GM21723 (cell line): Measurements from ENCODE around the gene GLRX3.

ENCODE experiments used
- ATAC-seq: cut with Tn5 transposase; IDR thresholded peaks from one replicate; pipeline ENCODE4 v1.9.1; 2021; ENCODE audit warnings: mild to moderate bottlenecking, moderate library complexity; ENCODE audit not compliant: unreplicated experiment

The GLRX3 gene

DNA sequence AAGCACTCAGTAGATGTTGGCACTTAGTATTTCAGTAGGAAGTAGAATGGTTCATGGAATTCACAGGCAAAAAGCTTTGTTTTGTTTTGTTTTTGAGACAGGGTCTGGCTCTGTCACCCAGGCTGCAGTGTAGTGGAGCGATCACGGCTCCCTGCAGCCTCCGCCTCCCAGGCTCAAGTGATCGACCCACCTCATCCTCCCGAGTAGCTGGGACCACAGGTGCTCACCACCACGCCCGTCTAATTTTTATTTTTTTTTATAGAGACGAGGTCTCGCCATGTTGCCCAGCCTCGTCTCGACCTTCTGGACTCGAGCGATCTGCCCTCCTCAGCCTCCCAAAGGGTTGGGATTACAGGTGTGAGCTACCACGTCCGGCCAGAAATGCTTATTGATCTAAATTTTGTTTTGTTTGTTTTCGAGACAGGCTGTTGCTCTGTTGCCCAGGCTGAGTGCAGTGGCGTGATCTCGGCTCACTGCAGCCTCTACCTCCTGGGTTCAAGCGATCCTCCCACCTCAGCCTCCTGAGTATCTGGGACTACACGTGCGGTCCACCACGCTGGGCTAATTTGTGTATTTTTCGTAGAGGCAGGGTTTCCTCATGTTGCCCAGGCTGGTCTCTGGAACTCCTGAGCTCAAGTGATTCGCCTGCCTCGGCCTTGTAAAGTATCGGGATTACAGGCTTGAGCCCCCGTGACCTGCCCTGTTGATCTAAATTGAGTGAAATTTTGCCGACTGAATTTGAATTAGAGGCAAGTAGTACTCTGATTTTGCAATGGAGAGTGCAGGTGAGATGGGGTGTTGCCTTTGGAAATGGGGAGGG is 1.7 kb downstream of the GLRX3 start:
- no peak for ATAC-seq

DNA sequence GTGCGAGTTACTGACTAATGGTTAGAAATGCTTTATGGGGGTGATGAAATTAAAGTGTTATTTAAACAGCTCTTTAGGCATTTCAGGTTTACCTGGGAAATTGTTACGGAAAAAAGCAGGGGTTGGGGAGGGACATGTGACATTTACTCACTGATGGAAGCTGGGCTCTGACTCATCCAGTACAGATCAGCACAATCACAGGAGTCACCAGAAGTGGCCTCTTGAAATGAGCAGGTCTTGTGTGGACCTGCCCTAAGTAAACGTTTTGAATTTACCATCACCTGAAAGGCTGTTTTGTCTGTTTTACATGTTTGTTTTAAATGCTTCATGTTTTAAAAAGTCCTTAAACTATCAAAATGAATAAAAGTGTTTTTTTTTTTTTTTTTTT is 2.3 kb downstream of the GLRX3 start:
- no peak for ATAC-seq

DNA sequence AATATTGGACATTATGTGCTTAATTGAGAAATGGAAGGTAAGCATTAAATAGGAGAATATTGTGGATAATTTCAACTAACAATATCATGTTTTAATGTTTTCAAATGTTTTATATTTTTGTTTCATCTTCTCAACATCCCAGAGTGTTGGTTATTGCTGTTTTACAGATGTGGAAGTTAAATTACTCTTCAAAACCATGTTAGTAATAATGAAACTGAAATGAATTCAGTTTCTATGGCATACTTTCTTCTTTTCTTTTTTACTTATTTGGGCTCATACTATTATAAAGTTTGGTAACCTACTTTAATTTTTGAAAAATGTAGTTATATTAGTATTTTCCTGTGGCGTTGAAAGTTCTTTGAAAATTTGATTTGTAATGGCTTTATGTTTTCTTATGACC is 4.2 kb downstream of the GLRX3 start:
- ATAC-seq, result no peak

DNA sequence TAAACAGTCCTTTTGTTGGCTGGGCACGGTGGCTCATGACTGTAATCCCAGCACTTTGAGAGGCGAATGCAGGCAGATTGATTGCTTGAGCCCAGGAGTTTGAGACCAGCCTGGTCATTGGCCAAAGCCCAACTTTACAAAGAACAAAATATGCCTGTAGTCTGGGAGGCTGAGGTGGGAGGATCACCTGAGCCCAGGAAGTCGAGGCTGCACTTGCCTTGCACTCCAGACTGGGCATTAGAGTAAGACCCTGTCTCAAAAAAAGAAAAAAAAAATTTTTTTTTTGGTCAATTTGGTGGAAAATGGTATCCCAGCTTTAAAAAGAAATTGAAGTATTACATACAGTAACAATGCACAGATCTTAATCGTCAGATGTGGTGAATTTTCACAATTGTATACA is 4.8 kb downstream of the GLRX3 start:
- no peak for ATAC-seq

DNA sequence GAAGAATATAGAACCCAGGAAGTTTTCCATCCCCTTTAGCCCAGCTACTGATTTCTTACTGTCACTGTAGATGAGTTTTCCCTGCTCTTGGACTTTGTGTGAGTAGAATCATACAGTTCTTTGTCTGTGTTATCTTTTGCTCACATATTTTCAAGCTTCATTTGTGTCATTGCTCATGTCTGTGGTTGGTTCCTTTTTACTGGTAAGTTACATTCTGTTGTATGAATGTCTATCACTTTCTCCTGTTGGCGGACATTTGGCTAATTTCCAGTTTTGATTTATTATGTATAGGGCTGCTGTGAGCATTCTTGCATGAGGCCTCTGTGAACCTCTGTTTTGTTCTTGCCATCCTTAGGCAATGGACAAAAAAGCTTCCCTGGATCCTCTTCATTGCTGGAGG is 5.3 kb downstream of the GLRX3 start:
- peak; percentile 33 for ATAC-seq

DNA sequence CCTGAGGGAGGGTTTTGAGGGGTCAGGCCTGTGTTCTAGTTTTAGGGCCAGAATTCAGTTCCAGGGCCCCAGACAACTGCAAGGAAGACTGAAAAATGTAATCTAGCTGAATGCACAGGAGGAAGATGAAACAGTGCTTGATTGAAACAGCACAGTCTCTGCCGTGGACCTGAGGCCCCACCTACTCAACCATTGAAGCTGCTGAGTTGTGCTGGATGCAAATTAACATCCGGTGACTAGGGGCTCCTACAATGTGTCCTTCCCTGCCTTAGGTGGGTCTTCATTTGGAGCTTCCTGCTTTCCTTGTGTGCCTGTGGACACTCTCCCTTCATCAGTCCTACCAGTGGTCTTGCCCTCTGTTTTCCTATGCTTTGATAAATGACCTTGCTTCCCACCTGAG is 5.7 kb downstream of the GLRX3 start:
- ATAC-seq, result peak; percentile 81

DNA sequence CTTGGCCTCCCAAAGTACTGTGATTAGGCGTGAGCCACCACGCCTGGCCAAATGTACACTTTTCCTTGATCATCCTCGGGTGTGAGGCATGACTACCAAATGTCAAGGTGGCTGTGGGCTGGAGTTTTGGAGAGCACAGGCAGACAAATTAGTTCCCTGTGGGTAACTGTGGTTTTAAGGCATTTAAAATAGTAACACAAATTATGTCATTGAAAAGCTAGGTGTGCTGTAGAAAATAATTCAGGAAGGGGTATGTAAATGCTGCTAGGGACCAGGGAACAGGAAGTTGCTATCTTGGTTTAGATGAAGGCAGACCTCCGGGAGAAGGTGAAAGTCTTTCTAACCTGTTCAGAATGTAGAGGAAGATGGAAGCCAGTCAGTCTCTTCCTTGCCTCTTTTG is 9.9 kb downstream of the GLRX3 start:
- no peak for ATAC-seq

DNA sequence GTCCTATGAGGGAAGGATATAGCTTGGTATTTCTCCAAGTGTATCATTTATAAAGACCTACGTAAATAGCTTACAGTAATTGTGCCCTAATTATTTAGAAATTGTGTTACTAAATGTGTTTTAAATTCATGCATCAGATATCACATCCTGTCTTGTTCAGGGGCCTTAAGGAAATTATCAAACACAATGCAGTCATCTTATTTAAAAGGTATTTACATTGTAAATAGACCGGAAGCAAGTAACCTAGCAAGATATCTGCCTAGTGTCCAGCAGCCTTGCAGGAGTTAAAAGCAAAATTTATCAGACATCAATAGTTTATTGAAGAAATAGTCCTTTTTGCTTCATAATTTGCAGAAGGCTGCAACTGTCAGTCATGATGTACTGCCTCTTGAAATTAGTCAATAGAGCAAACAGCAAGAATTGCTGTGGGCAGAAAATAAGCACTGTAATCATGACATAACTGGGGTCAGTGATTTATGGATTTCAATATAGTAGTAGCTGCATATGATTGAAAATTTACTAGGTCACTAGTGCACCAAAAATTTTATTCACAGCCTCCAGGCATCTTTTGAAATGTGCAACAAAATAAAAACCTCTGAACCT is 23.1 kb downstream of the GLRX3 start:
- ATAC-seq, result no peak

DNA sequence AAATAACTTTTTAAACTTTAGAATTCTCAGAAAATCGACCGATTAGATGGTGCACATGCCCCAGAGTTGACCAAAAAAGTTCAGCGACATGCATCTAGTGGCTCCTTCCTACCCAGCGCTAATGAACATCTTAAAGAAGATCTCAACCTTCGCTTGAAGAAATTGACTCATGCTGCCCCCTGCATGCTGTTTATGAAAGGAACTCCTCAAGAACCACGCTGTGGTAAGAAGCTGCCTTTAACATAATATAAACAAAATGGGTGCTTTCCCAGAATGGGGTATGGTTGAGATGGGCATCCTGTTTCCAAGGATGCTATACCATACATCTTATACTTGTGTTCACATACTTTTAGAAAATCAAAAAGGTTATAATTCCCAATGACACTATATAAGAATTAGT is 24.6 kb downstream of the GLRX3 start:
- ATAC-seq, result peak; percentile 70

DNA sequence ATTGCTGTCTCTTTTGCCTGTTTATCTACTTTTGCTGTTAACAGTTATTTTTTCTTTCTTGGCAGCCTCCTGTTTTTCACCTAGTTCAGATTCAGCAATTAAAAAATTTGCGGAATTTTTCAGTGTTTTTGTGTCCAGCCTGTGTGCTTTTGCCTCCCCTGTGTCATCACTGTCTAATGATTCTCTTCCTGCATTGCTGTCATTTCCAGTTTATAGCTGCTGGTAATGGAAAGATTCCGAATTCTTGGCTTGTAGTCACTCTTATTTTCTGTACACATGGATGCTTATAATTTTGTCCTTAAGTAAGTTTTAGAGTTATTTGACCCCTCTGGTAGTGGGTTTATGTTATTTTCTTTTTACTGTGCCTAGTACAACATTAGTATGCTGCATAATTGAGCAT is 25.1 kb downstream of the GLRX3 start:
- no peak for ATAC-seq

DNA sequence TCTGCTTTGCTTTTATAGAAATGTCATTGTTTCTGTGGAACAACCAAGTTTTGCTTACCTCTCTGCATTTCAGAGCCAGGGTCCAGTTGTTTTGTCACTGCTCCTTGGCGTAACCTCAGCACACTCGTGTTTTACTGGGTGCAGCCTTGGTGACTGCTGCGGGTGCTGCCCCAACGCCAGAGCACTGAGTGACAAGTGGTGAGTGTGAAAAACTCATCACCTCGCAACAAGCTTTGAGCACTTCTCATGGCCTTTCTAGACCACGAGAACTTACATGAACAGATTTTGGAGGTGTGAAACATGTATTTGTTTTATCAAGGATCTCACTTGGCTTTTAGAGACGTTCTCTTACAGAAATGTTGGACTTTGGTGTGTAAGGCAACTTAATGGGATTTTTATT is 31.0 kb downstream of the GLRX3 start:
- no peak for ATAC-seq

DNA sequence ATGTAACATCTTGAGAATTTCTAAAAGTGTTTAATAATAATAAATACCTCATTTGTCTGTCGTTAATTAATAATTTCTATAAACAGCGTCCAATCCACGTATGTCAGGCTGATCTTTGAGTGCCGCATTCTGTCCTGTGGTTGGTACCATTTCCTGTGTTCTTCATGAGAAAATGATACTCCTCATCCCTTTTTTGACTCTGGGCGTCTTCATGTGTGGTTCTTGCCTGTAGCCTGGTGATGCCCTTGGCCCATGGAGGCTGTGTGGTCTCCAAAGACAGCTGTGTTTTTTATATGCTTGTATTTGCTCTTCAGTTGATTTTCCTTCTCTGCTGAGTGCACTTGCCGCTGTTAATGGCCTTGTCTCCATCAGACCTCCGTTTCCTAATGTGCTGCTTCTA is 31.5 kb downstream of the GLRX3 start:
- no peak for ATAC-seq

DNA sequence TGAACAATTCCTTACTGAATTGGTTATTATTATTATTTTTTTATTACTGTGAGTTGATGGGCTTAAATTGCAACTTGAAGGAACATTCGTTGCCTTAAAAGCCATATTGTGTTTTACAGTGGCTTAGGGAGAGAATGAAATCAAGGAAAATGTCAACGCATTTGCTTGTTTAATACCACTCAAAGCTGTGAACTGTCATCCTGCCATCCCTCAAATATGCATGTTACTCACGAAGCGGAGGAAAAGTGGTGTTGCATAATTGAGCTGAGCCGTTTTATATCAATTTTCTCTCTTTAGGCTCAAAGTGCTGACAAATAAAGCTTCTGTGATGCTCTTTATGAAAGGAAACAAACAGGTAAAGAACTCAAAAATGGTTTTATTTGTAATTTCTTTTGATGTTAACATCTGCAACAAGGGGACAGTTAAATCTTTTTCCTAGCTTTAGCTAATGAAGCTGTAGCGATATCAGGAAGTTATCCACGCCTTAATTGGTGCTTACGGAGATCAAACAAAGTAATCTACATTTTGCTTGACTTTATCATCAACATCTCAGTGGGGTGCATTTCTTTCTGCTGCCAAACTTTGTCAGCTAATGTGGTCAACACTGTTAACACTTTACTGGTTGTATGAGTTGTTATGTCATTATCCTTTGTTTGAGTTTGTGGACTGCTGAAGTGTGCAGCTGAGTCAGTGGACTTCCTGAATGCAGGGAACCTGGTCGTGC is 33.1 kb downstream of the GLRX3 start:
- no peak for ATAC-seq

DNA sequence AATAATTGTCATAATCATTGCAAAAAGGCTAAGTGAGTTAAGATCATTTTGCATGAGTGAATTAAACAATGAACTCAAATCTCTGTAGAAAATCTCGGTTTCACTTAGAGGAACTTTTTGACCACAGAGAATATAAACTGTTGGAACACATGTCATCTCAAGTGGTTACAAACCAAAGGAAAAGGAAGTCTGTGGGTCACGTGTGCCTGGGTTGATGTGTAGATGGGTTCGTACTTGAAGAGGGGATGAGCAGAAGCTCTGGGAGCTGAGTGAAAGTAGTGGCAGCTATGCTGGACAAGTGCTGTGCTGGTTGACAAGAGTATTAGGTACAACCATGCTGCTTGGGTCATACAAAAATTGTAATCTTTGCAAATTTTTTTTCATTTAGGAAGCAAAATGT is 35.0 kb downstream of the GLRX3 start:
- peak; percentile 67 for ATAC-seq

DNA sequence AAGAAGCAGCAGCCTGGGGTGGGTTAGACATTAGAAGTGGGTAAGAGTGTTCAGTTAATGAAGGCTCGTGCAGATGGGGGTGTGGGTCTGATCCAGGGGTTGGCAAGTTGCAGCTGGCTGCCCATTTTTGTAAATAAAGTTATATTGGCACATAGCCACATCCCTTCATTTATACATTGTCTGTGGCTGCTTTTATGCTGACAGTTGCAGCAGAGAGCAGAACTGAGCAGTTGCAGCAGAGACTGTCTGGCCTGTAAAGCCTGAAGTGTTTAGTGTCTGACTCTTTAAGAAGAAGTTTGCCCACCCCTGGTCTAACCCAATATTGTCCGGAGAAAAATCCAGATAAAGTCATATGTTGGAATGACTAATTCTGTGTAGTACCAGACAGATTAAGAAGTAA is 38.1 kb downstream of the GLRX3 start:
- ATAC-seq, result no peak

DNA sequence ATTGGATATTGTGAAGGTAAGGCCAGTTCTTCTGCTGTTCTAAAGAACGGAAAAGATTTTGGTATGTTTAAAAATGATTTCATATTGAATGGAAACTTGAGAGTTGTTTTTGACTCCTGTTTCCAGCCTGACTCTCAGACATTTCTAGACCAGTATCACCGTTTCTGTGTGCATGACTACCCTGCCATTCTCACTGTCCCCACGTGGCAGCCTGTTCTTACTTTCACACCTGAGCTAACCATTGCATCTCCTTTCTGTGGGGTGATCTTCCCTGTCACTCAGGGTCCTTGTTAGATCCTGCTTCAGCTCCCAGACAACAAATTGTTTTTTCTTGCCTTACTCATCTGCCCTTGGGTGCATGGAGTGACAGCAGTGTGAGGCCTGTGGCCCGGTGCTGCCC is 38.9 kb downstream of the GLRX3 start:
- no peak for ATAC-seq

DNA sequence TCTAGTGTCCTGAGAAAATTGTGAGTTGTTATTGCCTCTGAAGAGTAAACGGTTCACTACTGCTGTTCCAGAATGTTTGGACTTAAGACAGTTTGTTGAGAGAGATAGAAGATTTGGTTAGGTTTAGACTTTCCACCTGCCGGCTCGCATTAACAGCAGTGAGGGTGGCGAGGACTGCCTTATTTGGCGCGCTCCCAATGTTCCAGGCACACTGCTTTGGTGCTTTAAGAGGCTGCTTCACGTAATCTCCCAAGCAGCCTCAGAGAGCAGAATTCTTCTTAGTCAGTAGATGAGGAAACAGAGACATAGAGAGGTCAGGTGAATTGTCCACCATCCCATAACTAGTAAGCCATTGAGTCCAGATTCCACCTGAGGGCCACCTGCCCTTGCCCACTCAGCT is 41.1 kb downstream of the GLRX3 start:
- ATAC-seq, result no peak

DNA sequence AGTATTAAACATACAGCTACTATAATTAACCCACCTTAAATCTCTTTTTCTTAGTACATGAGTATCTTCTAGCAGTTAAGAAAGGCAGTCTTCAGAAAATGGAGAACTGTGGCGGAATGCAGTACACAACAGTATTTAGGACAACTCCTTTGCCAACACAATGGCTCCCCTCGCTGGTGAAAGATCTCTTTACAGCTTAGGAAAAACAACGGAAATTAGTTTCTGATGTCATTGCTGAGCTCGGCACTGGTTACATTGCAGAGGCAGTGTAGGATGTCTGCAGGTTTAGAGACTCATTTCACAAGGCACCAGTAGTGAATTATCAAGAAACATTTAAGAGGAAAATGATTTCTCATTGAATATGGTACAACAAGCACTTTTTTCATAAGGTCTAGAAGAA is 43.4 kb downstream of the GLRX3 start:
- ATAC-seq, result no peak

DNA sequence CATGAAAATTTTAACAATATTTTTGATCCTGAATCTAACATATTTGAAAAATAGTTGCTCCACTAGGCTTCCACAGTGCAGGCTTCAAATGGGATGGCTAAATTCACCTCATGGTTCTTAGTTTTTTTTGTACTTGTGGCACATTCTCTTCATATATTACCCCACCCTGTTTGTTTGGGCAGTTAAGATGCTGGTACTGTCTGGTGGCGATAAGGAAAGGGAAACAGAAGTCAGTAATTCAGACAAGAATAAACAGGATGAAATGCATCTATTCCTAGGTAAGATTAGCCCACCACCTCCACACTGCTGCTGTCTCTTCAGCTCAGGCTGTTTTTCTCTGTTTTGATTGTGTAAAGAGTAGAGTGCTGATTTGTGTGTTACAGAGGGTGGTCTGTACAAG is 44.2 kb downstream of the GLRX3 start:
- ATAC-seq, result no peak

DNA sequence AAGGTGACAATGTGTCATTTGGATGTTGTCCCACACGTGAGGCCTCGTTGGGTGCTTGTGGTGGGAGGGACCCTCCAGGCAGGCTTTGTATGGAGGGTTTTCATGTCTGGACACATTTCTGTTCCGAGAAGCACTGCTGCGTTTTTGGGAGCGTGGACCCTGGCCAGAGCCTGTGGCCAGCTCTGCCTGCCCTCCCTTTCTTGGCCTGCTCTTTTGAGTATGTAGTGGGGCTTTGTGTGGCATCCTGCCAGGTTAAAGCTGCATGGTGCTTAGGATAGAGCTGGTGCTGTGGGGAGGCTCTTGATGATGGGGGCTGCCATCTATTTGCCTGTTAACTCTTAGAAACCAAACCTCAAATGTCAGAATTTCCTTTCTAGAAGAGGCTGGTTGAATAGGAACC is 45.7 kb downstream of the GLRX3 start:
- no peak for ATAC-seq

DNA sequence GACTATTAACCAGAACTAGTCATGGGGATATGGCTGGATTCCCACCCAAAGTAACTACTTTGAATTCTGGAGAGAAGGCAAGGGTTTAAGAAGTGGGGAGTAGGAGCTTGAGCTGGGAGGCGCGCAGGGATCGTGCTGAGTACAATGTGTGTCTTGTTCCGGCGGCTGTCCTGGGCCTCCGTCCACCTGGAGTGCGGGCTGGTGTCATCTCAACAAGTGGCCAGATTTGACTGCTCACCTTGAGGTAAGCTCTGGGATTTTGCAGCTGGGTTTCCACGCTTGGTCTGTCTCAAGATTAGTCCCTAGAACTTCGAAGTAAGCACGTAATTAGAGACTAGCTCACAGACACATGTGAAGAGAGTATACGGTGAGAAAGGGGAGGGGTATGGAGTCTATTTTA is 49.4 kb downstream of the GLRX3 start:
- ATAC-seq, result no peak
